ENCODE data around the gene RING1.

Gene RING1

GRCh38 chr6:33170176-33171015 is 37.9 kb upstream of the RING1 start:
- TF ChIP-seq SIN3A (IDR thresholded peaks at IDR 0.05; ENCODE audit: borderline replicate concordance, insufficient read depth, low read length) (no peak), REST (IDR thresholded peaks at IDR 0.05; ENCODE audit: insufficient read depth in 1 of 2, low read depth in 2 of 2, low read length in 2 of 2) (no peak), TAF1 (IDR thresholded peaks at IDR 0.05; ENCODE audit: borderline replicate concordance, insufficient read depth, low read length) (no peak), POLR2AphosphoS5 (IDR thresholded peaks at IDR 0.05; ENCODE audit: low read depth, low read length) (no peak), FOXP2 (optimal IDR thresholded peaks at IDR 0.05; ENCODE audit: borderline replicate concordance, extremely low read depth, extremely low read length, insufficient read depth) (no peak)

- TF ChIP-seq TAF1 (IDR thresholded peaks at IDR 0.05; ENCODE audit: borderline replicate concordance, insufficient read depth, low read length) (no peak), REST (IDR thresholded peaks at IDR 0.05; ENCODE audit: insufficient read depth in 1 of 2, low read depth in 2 of 2, low read length in 2 of 2) (no peak), FOXP2 (optimal IDR thresholded peaks at IDR 0.05; ENCODE audit: borderline replicate concordance, extremely low read depth, extremely low read length, insufficient read depth) (no peak), SIN3A (IDR thresholded peaks at IDR 0.05; ENCODE audit: borderline replicate concordance, insufficient read depth, low read length) (no peak), POLR2AphosphoS5 (IDR thresholded peaks at IDR 0.05; ENCODE audit: low read depth, low read length) (no peak)
These were observed 37.1 kb upstream of the RING1 start for GRCh38 chr6:33171016-33171879.

- TF ChIP-seq REST (IDR thresholded peaks at IDR 0.05; ENCODE audit: insufficient read depth in 1 of 2, low read depth in 2 of 2, low read length in 2 of 2), result no peak
These were observed 36.2 kb upstream of the RING1 start for GRCh38 chr6:33171880-33172687.

GRCh38 chr6:33172688-33173534 is 35.4 kb upstream of the RING1 start:
- no peak for TF ChIP-seq REST (IDR thresholded peaks at IDR 0.05; ENCODE audit: insufficient read depth in 1 of 2, low read depth in 2 of 2, low read length in 2 of 2)
- TF ChIP-seq POLR2AphosphoS5 (IDR thresholded peaks at IDR 0.05; ENCODE audit: low read depth, low read length), result no peak
- no peak for TF ChIP-seq SIN3A (IDR thresholded peaks at IDR 0.05; ENCODE audit: borderline replicate concordance, insufficient read depth, low read length)
- TF ChIP-seq TAF1 (IDR thresholded peaks at IDR 0.05; ENCODE audit: borderline replicate concordance, insufficient read depth, low read length), result no peak
- TF ChIP-seq FOXP2 (optimal IDR thresholded peaks at IDR 0.05; ENCODE audit: borderline replicate concordance, extremely low read depth, extremely low read length, insufficient read depth), result no peak

Data from PFSK-1 (cell line).